Osteoblast (primary cell): ENCODE data around the gene TEX48. TPM values are rescaled to one million over a fixed set of nuclear protein-coding genes. Genes with fewer than 3 reads are reported as not detected.

Source experiments
- DNase-seq: peaks from one replicate; pipeline ENCODE4 v3.0.0; 2011; ENCODE audit warnings: low spot score, mixed read lengths; ENCODE audit not compliant: insufficient read length; ENCODE audit errors: missing footprints
- H2AFZ ChIP-seq: 2 replicates; pipeline ENCODE4 v1.6.0; 2011; ENCODE audit warnings: mild to moderate bottlenecking, low read length
- H3K27ac ChIP-seq: 2 replicates; pipeline ENCODE4 v1.5.1; 2011; ENCODE audit warnings: mild to moderate bottlenecking, low read depth, low read length, moderate library complexity
- H3K27me3 ChIP-seq: 2 replicates; pipeline ENCODE4 v1.6.0; 2012; ENCODE audit warnings: mild to moderate bottlenecking, control low read depth, inconsistent platforms, low read length, moderate library complexity; ENCODE audit not compliant: insufficient read depth
- H3K36me3 ChIP-seq: 2 replicates; pipeline ENCODE4 v1.5.1; 2011; ENCODE audit warnings: mild to moderate bottlenecking, low read length, control low read depth, moderate library complexity; ENCODE audit not compliant: insufficient read depth
- H3K4me1 ChIP-seq: 2 replicates; pipeline ENCODE4 v1.5.1; 2011; ENCODE audit warnings: mild to moderate bottlenecking, low read length, control low read depth, moderate library complexity; ENCODE audit not compliant: insufficient read depth
- H3K4me2 ChIP-seq: 2 replicates; pipeline ENCODE4 v1.6.0; 2011; ENCODE audit warnings: mild to moderate bottlenecking, low read length; ENCODE audit not compliant: insufficient read depth
- H3K4me3 ChIP-seq: fragments of 200-600 bp; sonication (generic); 3 replicates; pipeline ENCODE4 v1.5.1; 2012; ENCODE audit warnings: mild to moderate bottlenecking, low read length, inconsistent platforms; ENCODE audit not compliant: insufficient read depth
- H3K79me2 ChIP-seq: 2 replicates; pipeline ENCODE4 v1.6.0; 2012; ENCODE audit warnings: mild to moderate bottlenecking, low read length, control low read depth, inconsistent platforms; ENCODE audit not compliant: insufficient read depth
- H3K9me3 ChIP-seq: 2 replicates; pipeline ENCODE4 v1.5.1; 2011; ENCODE audit warnings: low read depth, low read length, control low read depth
- H4K20me1 ChIP-seq: 2 replicates; pipeline ENCODE4 v1.6.0; 2012; ENCODE audit warnings: mild to moderate bottlenecking, low read length, control low read depth; ENCODE audit not compliant: insufficient read depth
- total RNA-seq: library from RNA; depleted of rRNA; stranded (reverse); fragments of >200 nt; gene quantifications from 2 replicates; pipeline ENCODE4 v1.2.3, GENCODE V29; 2012
- TF ChIP-seq, protein P1 (sequence below): IDR thresholded peaks from 2 replicates; pipeline ENCODE4 v1.5.1; 2011; ENCODE audit warnings: mild to moderate bottlenecking, low read depth, low read length, moderate library complexity; ENCODE audit errors: extremely low read depth

TEX48 gene
- total RNA-seq, 1 donor: not detected

DNA sequence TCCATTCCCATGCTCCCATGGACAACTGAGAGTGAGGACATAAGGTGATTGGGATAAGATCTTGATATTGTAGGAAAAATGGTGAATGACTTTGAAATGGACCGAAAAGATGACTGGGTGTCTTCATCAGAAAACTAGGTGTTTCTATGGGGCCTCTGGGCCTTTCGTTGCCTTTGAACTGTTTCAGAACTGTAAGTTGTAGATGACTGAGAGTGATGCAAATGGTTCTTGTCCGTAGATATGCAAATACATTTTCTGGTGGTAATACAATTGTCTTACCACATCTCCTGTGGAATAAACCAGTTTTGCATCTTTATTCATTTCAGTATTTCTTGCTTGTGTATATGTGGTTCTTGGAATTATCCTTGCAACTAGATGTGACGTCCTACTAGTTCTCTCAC lies 16.0 kb upstream of the TEX48 start:
- no peaks in the 10 kb centered on the region for H3K79me2 ChIP-seq
- H3K4me1 ChIP-seq: peaks cover 16% of the 10 kb centered on the region
- no peaks in the 10 kb centered on the region for H3K36me3 ChIP-seq
- no peaks in the 10 kb centered on the region for H4K20me1 ChIP-seq
- no peaks in the 10 kb centered on the region for H3K27me3 ChIP-seq
- H3K9me3 ChIP-seq: no peaks in the 10 kb centered on the region
- no peak overlapping the region for H3K4me2 ChIP-seq
- no peak for DNase-seq
- TF ChIP-seq, protein P1, sequence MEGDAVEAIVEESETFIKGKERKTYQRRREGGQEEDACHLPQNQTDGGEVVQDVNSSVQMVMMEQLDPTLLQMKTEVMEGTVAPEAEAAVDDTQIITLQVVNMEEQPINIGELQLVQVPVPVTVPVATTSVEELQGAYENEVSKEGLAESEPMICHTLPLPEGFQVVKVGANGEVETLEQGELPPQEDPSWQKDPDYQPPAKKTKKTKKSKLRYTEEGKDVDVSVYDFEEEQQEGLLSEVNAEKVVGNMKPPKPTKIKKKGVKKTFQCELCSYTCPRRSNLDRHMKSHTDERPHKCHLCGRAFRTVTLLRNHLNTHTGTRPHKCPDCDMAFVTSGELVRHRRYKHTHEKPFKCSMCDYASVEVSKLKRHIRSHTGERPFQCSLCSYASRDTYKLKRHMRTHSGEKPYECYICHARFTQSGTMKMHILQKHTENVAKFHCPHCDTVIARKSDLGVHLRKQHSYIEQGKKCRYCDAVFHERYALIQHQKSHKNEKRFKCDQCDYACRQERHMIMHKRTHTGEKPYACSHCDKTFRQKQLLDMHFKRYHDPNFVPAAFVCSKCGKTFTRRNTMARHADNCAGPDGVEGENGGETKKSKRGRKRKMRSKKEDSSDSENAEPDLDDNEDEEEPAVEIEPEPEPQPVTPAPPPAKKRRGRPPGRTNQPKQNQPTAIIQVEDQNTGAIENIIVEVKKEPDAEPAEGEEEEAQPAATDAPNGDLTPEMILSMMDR: no peak
- H3K4me3 ChIP-seq: no peak overlapping the region
- H2AFZ ChIP-seq: no peak overlapping the region
- H3K27ac ChIP-seq: no peak overlapping the region

DNA sequence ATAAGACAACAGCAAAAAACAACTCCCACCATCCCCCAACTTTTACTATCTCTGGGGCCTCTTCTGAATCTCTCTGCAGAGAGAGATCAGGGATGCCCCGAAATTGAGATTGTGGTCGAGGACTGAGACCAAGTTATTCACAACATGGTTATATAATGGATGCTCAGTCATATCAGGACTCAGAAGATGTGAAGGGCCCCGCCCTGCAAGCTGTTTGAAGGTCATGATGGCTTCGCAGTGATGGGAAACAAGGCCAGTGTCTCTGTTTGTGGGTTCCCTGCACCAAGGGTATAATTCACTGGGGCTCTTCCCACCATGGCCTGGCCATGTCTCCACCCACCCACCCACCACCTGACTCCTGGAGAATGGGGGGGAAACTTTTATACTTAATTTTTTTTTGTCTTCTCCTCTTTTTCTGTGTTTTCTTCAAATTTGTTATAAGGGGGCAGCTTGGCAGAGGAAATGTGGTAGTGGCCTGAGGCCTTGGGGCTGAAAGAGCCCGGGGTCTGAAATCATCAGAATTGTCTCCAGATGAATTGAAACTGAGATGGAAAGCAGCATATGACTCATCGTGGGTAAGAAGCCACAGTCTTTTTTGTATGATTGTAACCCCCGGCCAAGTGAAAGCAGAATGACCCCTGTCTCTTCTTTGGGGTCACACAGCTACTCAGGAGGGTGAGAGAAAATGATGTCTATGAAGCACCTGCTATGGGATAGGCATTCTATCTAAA lies 15.0 kb upstream of the TEX48 start:
- Histone ChIP-seq H3K79me2 (no peaks in the 10 kb centered on the region), H3K4me3 (no peak overlapping the region), H3K36me3 (no peaks in the 10 kb centered on the region), H3K4me1 (peaks cover 18% of the 10 kb centered on the region), H3K27me3 (no peaks in the 10 kb centered on the region), H3K27ac (no peak overlapping the region), H3K9me3 (no peaks in the 10 kb centered on the region), H3K4me2 (no peak overlapping the region), H4K20me1 (no peaks in the 10 kb centered on the region), H2AFZ (no peak overlapping the region)
- DNase-seq: no peak
- TF ChIP-seq, protein P1: no peak

DNA sequence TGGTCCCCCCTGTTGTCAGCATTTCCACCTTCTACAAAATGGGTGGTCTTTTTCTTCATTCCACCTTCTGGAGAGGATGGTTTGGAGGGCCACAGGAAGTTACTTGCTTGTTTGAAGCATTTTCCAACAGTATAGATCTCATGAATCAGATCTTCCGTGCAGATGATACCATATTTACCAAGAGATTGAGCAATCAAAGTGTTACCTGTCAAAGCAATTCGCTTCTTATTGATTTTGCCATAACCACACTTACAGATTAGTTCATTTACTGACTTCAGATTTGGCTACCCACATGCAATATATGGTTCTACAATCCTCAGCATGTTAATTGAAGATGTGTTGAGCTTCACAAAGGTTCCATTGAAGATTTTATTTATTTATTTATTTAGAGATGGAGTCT lies 14.0 kb upstream of the TEX48 start:
- no peak overlapping the region for H3K4me2 ChIP-seq
- no peak for DNase-seq
- H3K9me3 ChIP-seq: no peaks in the 10 kb centered on the region
- H2AFZ ChIP-seq: no peak overlapping the region
- no peaks in the 10 kb centered on the region for H3K27me3 ChIP-seq
- H3K27ac ChIP-seq: no peak overlapping the region
- H3K4me1 ChIP-seq: peaks cover 28% of the 10 kb centered on the region
- H3K36me3 ChIP-seq: no peaks in the 10 kb centered on the region
- TF ChIP-seq, protein P1: no peak
- H3K4me3 ChIP-seq: no peak overlapping the region
- no peaks in the 10 kb centered on the region for H3K79me2 ChIP-seq
- H4K20me1 ChIP-seq: no peaks in the 10 kb centered on the region

DNA sequence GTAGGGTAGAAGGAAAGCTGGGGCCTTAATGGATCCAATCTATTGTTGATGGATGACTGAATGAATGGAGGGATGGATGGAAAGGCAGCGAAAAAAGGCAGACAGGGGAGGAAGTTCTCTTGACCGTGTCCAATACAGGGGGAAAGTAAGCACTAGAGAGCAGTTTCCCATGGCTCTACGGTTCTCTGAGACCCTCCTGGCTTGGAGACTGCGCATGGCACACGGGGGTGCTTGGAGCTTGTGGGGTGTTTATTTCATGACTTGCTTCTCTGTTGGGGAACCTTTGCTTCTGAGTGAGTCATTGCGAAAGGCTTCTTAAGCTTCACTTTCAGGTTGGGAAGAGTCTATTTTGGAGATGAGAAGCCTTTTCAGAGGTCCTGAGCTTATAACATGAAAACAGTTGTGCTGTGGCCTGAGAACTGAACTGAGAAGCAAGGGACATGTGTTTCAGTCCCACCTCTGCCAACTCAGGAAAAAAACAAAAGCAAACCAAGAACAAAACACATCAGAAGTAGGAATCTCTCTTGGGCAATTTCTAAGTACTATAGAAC lies 12.8 kb upstream of the TEX48 start:
- Histone ChIP-seq H3K79me2 (no peaks in the 10 kb centered on the region), H3K9me3 (no peaks in the 10 kb centered on the region), H3K4me1 (peaks cover 36% of the 10 kb centered on the region), H3K4me3 (no peak overlapping the region), H4K20me1 (no peaks in the 10 kb centered on the region), H3K27me3 (no peaks in the 10 kb centered on the region), H3K27ac (no peak overlapping the region), H3K4me2 (no peak overlapping the region), H2AFZ (no peak overlapping the region), H3K36me3 (no peaks in the 10 kb centered on the region)
- no peak for DNase-seq
- TF ChIP-seq, protein P1: no peak
